Esophagus muscularis mucosa (tissue), 4 donors: Measurements from ENCODE around the gene CNNM2.

ENCODE experiments used
- EP300 ChIP-seq: sonication (generic); formaldehyde crosslinking; IDR thresholded peaks from one replicate; pipeline ENCODE4 v1.6.1; 2017; ENCODE audit warnings: antibody characterized with exemption
- POLR2A ChIP-seq: fragments of 450-650 bp; IDR thresholded peaks from one replicate; pipeline ENCODE4 v1.6.1; 2017; ENCODE audit warnings: antibody characterized with exemption, moderate library complexity, mild to moderate bottlenecking, low read depth
- POLR2AphosphoS5 ChIP-seq, 2 donors: sonication (generic); formaldehyde crosslinking; IDR thresholded peaks; one replicate each; pipeline ENCODE4 v1.6.1; 2017; ENCODE audit warnings: antibody characterized with exemption in 2 of 2
- TF ChIP-seq, protein P1 (sequence below), 3 experiments: fragments of 200-600 bp in 2 of 3; fragments of 450-650 bp in 1 of 3; sonication (generic) in 2 of 3; IDR thresholded peaks; one replicate each; pipeline ENCODE4 v1.5.1; 2017 to 2019; ENCODE audit warnings: antibody characterized with exemption in 3 of 3, mild to moderate bottlenecking in 2 of 3, moderate library complexity in 1 of 3

- TF ChIP-seq, protein P1, sequence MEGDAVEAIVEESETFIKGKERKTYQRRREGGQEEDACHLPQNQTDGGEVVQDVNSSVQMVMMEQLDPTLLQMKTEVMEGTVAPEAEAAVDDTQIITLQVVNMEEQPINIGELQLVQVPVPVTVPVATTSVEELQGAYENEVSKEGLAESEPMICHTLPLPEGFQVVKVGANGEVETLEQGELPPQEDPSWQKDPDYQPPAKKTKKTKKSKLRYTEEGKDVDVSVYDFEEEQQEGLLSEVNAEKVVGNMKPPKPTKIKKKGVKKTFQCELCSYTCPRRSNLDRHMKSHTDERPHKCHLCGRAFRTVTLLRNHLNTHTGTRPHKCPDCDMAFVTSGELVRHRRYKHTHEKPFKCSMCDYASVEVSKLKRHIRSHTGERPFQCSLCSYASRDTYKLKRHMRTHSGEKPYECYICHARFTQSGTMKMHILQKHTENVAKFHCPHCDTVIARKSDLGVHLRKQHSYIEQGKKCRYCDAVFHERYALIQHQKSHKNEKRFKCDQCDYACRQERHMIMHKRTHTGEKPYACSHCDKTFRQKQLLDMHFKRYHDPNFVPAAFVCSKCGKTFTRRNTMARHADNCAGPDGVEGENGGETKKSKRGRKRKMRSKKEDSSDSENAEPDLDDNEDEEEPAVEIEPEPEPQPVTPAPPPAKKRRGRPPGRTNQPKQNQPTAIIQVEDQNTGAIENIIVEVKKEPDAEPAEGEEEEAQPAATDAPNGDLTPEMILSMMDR (IDR thresholded peaks at IDR 0.05) = no peak
- TF ChIP-seq POLR2A (no peak), EP300 (no peak), POLR2AphosphoS5 (IDR thresholded peaks at IDR 0.05) (no peak)
These were observed 64.2 kb downstream of the CNNM2 start for GRCh38 chr10:102982296-102982695.
